ENCODE measurements around the gene CUTA. TPM values are rescaled to one million over a fixed set of nuclear protein-coding genes. Genes with fewer than 3 reads are reported as not detected.

CUTA gene
- total RNA-seq, 2 donors from 2014 or later, result 212 to 222 TPM

GRCh38 chr6:33433001-33433543 is 15.2 kb upstream of the CUTA start:
- Mint-ChIP-seq H3K27me3 (ENCODE audit: low read depth) (no peaks in the 10 kb centered on the region), H3K36me3 (ENCODE audit: insufficient read depth in 2 of 2) (peaks cover 6% of the 10 kb centered on the region in 2 donors), H3K4me1 (ENCODE audit: low read depth) (peaks cover 56% of the 10 kb centered on the region), H3K9me3 (no peaks in the 10 kb centered on the region), H3K27ac (no peak overlapping the region), H3K4me3 (peak overlapping the region in 1 of 2 donors; percentile 47)
- DNase-seq (no peak), ATAC-seq (replicated peaks in 1 of 2) (no peak)

GRCh38 chr6:33432546-33432945 is 14.6 kb upstream of the CUTA start:
- DNase-seq, result no peak
- H3K36me3 Mint-ChIP-seq (ENCODE audit: insufficient read depth in 2 of 2), result peaks cover 6% of the 10 kb centered on the region in 2 donors
- H3K27ac Mint-ChIP-seq, result no peak overlapping the region
- peak overlapping the region; percentile 29 to 88 for H3K4me3 Mint-ChIP-seq
- H3K27me3 Mint-ChIP-seq (ENCODE audit: low read depth), result no peaks in the 10 kb centered on the region
- peaks cover 57% of the 10 kb centered on the region for H3K4me1 Mint-ChIP-seq (ENCODE audit: low read depth)
- no peaks in the 10 kb centered on the region for H3K9me3 Mint-ChIP-seq
- ATAC-seq (replicated peaks in 1 of 2), result no peak

- Mint-ChIP-seq H3K9me3 (no peaks in the 10 kb centered on the region), H3K27me3 (ENCODE audit: low read depth) (no peaks in the 10 kb centered on the region), H3K4me3 (peak overlapping the region; percentile 53 to 88), H3K27ac (no peak overlapping the region), H3K36me3 (ENCODE audit: insufficient read depth in 2 of 2) (peaks cover 6% of the 10 kb centered on the region in 2 donors), H3K4me1 (ENCODE audit: low read depth) (peaks cover 62% of the 10 kb centered on the region)
- ATAC-seq (replicated peaks in 1 of 2), result no peak
- no peak for DNase-seq
Measured at GRCh38 chr6:33431880-33432541, 14.1 kb upstream of the CUTA start.

GRCh38 chr6:33430991-33431879 is 13.3 kb upstream of the CUTA start:
- Mint-ChIP-seq H3K27ac (no peak overlapping the region), H3K36me3 (ENCODE audit: insufficient read depth in 2 of 2) (peaks cover 5 to 7% of the 10 kb centered on the region in 2 donors), H3K4me1 (ENCODE audit: low read depth) (peaks cover 68% of the 10 kb centered on the region), H3K27me3 (ENCODE audit: low read depth) (no peaks in the 10 kb centered on the region), H3K4me3 (peak overlapping the region; percentile 88 to 89), H3K9me3 (no peaks in the 10 kb centered on the region)
- DNase-seq (peak; percentile 80 to 83), ATAC-seq (replicated peaks in 1 of 2) (peak; percentile 72)

DNA sequence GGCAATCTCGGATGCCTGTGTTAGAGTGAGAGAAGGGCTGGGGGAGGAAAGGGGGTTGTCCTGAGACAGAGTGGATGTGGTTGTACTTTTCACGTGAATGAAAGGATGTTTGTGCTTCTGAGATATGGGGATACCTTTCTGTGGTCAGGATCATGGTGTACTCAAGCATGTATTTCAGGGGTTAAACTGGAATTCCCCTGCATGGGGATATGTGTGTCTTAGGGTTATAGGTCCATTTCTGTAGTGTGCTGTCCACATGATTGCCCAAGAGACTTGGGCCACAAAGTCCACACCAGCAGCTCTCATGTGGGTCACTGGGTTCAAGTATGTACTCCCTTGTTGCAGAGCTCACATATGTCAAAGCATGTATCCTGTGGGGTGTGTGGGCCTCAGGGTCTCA is 12.4 kb upstream of the CUTA start:
- ATAC-seq (replicated peaks in 1 of 2) (peak in 1 of 2 donors; percentile 2), DNase-seq (no peak)
- H3K27ac Mint-ChIP-seq, result peak overlapping the region; percentile 59
- peaks cover 73% of the 10 kb centered on the region for H3K4me1 Mint-ChIP-seq (ENCODE audit: low read depth)
- H3K4me3 Mint-ChIP-seq, result peak overlapping the region; percentile 88 to 89
- H3K9me3 Mint-ChIP-seq, result no peaks in the 10 kb centered on the region
- peaks cover 5 to 6% of the 10 kb centered on the region in 2 donors for H3K36me3 Mint-ChIP-seq (ENCODE audit: insufficient read depth in 2 of 2)
- H3K27me3 Mint-ChIP-seq (ENCODE audit: low read depth), result no peaks in the 10 kb centered on the region

GRCh38 chr6:33429750-33430052 is 11.8 kb upstream of the CUTA start:
- Mint-ChIP-seq H3K9me3 (no peaks in the 10 kb centered on the region), H3K27ac (peak overlapping the region; percentile 59), H3K4me3 (peak overlapping the region; percentile 88 to 89), H3K36me3 (ENCODE audit: insufficient read depth in 2 of 2) (peaks cover 5 to 6% of the 10 kb centered on the region in 2 donors), H3K27me3 (ENCODE audit: low read depth) (no peaks in the 10 kb centered on the region), H3K4me1 (ENCODE audit: low read depth) (peaks cover 79% of the 10 kb centered on the region)
- DNase-seq (no peak), ATAC-seq (replicated peaks in 1 of 2) (no peak)

- peaks cover 84% of the 10 kb centered on the region for H3K4me1 Mint-ChIP-seq (ENCODE audit: low read depth)
- H3K9me3 Mint-ChIP-seq, result no peaks in the 10 kb centered on the region
- DNase-seq (no peak), ATAC-seq (replicated peaks in 1 of 2) (no peak)
- no peaks in the 10 kb centered on the region for H3K27me3 Mint-ChIP-seq (ENCODE audit: low read depth)
- H3K27ac Mint-ChIP-seq, result peak overlapping the region; percentile 64
- H3K4me3 Mint-ChIP-seq, result peak overlapping the region; percentile 88 to 89
- peaks cover 9% of the 10 kb centered on the region in 2 donors for H3K36me3 Mint-ChIP-seq (ENCODE audit: insufficient read depth in 2 of 2)
Measured at GRCh38 chr6:33428966-33429749, 11.3 kb upstream of the CUTA start.

- ATAC-seq (replicated peaks in 1 of 2) (peak in 1 of 2 donors; percentile 8), DNase-seq (peak in 1 of 2 donors; percentile 44)
- Mint-ChIP-seq H3K4me3 (peak overlapping the region; percentile 88 to 89), H3K27me3 (ENCODE audit: low read depth) (no peaks in the 10 kb centered on the region), H3K36me3 (ENCODE audit: insufficient read depth in 2 of 2) (peaks cover 12 to 13% of the 10 kb centered on the region in 2 donors), H3K9me3 (no peaks in the 10 kb centered on the region), H3K27ac (peak overlapping the region; percentile 64), H3K4me1 (ENCODE audit: low read depth) (peaks cover 85% of the 10 kb centered on the region)
Measured at GRCh38 chr6:33428224-33428965, 10.5 kb upstream of the CUTA start.

- H3K9me3 Mint-ChIP-seq, result no peaks in the 10 kb centered on the region
- DNase-seq (peak; percentile 70 to 71), ATAC-seq (replicated peaks in 1 of 2) (peak in 1 of 2 donors; percentile 14)
- H3K27me3 Mint-ChIP-seq (ENCODE audit: low read depth), result no peaks in the 10 kb centered on the region
- H3K36me3 Mint-ChIP-seq (ENCODE audit: insufficient read depth in 2 of 2), result peaks cover 12% of the 10 kb centered on the region in 2 donors
- H3K27ac Mint-ChIP-seq, result peak overlapping the region; percentile 49
- H3K4me3 Mint-ChIP-seq, result peak overlapping the region; percentile 94 to 96
- peaks cover 85% of the 10 kb centered on the region for H3K4me1 Mint-ChIP-seq (ENCODE audit: low read depth)
Measured at GRCh38 chr6:33427585-33428223, 9.8 kb upstream of the CUTA start.

- no peaks in the 10 kb centered on the region for H3K27me3 Mint-ChIP-seq (ENCODE audit: low read depth)
- DNase-seq, result no peak
- H3K4me1 Mint-ChIP-seq (ENCODE audit: low read depth), result peaks cover 79% of the 10 kb centered on the region
- peak overlapping the region; percentile 94 to 96 for H3K4me3 Mint-ChIP-seq
- peak overlapping the region; percentile 92 for H3K27ac Mint-ChIP-seq
- peaks cover 11 to 12% of the 10 kb centered on the region in 2 donors for H3K36me3 Mint-ChIP-seq (ENCODE audit: insufficient read depth in 2 of 2)
- H3K9me3 Mint-ChIP-seq, result no peaks in the 10 kb centered on the region
- peak; percentile 12 to 21 for ATAC-seq (replicated peaks in 1 of 2)
Measured at GRCh38 chr6:33426590-33427511, 8.9 kb upstream of the CUTA start.
